Measurements from ENCODE around the gene SERPINB1. TPM values are rescaled to one million over a fixed set of nuclear protein-coding genes. Genes with fewer than 3 reads are reported as not detected.

SERPINB1 gene
- total and polyA plus RNA-seq, 10 donors = 54.9 to 194 (median 98.0) TPM

- Histone ChIP-seq H3K4me3 (no peak overlapping the region), H3K4me1 (peaks cover 9 to 77% (median 42%) of the 10 kb centered on the region in 6 donors), H3K9me3 (peaks cover 0 to 5% (median 0%) of the 10 kb centered on the region in 8 donors), H3K27me3 (replicated peaks in 1 of 7) (no peaks in the 10 kb centered on the region), H3K36me3 (peaks cover 0 to 8% (median 0%) of the 10 kb centered on the region in 6 donors), H3K27ac (peak overlapping the region in 1 of 8 donors; percentile 39)
- WGBS, 5 donors = 51 to 61% (median 58%) methylated on average over 8 of the region's 8 CpGs
- intact Hi-C loops (cut with DNase I; ENCODE audit: low total_unique reads) = no loop called here
- TF ChIP-seq POLR2A (IDR thresholded peaks at IDR 0.05) (no peak), CTCF (IDR thresholded peaks at IDR 0.05 in 8 of 11, conservative IDR thresholded peaks at IDR 0.05 in 3 of 11) (no peak), POLR2AphosphoS5 (IDR thresholded peaks at IDR 0.05) (no peak)
- DNase-seq = no peak
Measured at GRCh38 chr6:2866171-2866846, 24.6 kb upstream of the SERPINB1 start.

- peak overlapping the region in 1 of 8 donors; percentile 39 for H3K27ac ChIP-seq
- DNase-seq = no peak
- no peak overlapping the region for H3K4me3 ChIP-seq
- WGBS, 5 donors = 58 to 77% (median 68%) methylated on average over 4 of the region's 4 CpGs
- peaks cover 9 to 79% (median 44%) of the 10 kb centered on the region in 6 donors for H3K4me1 ChIP-seq
- intact Hi-C loops (cut with DNase I; ENCODE audit: low total_unique reads) = no loop called here
- H3K9me3 ChIP-seq = peaks cover 0 to 5% (median 0%) of the 10 kb centered on the region in 8 donors
- no peaks in the 10 kb centered on the region for H3K27me3 ChIP-seq (replicated peaks in 1 of 7)
- TF ChIP-seq POLR2AphosphoS5 (IDR thresholded peaks at IDR 0.05) (no peak), CTCF (IDR thresholded peaks at IDR 0.05 in 8 of 11, conservative IDR thresholded peaks at IDR 0.05 in 3 of 11) (no peak), POLR2A (IDR thresholded peaks at IDR 0.05) (no peak)
- peaks cover 0 to 8% (median 0%) of the 10 kb centered on the region in 6 donors for H3K36me3 ChIP-seq
Measured at GRCh38 chr6:2865694-2866151, 24.1 kb upstream of the SERPINB1 start.

GRCh38 chr6:2865270-2865669 is 23.6 kb upstream of the SERPINB1 start:
- H3K36me3 ChIP-seq = peaks cover 0 to 6% (median 0%) of the 10 kb centered on the region in 6 donors
- H3K9me3 ChIP-seq = peaks cover 0 to 5% (median 0%) of the 10 kb centered on the region in 8 donors
- WGBS, 5 donors = 79 to 89% (median 86%) methylated on average over 7 of the region's 7 CpGs
- H3K27ac ChIP-seq = no peak overlapping the region
- H3K4me3 ChIP-seq = no peak overlapping the region
- no peak for DNase-seq
- TF ChIP-seq POLR2A (IDR thresholded peaks at IDR 0.05) (no peak), POLR2AphosphoS5 (IDR thresholded peaks at IDR 0.05) (no peak), CTCF (IDR thresholded peaks at IDR 0.05 in 8 of 11, conservative IDR thresholded peaks at IDR 0.05 in 3 of 11) (no peak)
- peaks cover 9 to 82% (median 44%) of the 10 kb centered on the region in 6 donors for H3K4me1 ChIP-seq
- H3K27me3 ChIP-seq (replicated peaks in 1 of 7) = no peaks in the 10 kb centered on the region
- intact Hi-C loops (cut with DNase I; ENCODE audit: low total_unique reads) = no loop called here

- DNase-seq = no peak
- Histone ChIP-seq H3K4me3 (no peak overlapping the region), H3K4me1 (peaks cover 18 to 90% (median 55%) of the 10 kb centered on the region in 6 donors), H3K27me3 (replicated peaks in 1 of 7) (no peaks in the 10 kb centered on the region), H3K27ac (peak overlapping the region in 5 of 8 donors; percentile 67 to 93 (median 92)), H3K36me3 (no peaks in the 10 kb centered on the region), H3K9me3 (no peaks in the 10 kb centered on the region)
- TF ChIP-seq CTCF (IDR thresholded peaks at IDR 0.05 in 8 of 11, conservative IDR thresholded peaks at IDR 0.05 in 3 of 11) = no peak
- no peak for TF ChIP-seq POLR2A (IDR thresholded peaks at IDR 0.05)
- no peak for TF ChIP-seq POLR2AphosphoS5 (IDR thresholded peaks at IDR 0.05)
- intact Hi-C loops (cut with DNase I; ENCODE audit: low total_unique reads) = no loop called here
- 92 to 100% (median 93%) methylated on average over 2 of the region's 2 CpGs for WGBS, 5 donors
Measured at GRCh38 chr6:2863901-2864300, 22.2 kb upstream of the SERPINB1 start.
